K562 (cell line): Measurements from ENCODE around the gene IL12RB1. TPM values are rescaled to one million over a fixed set of nuclear protein-coding genes. Genes with fewer than 3 reads are reported as not detected.

Experiments used
- ADNP ChIP-seq: fragments of 200-800 bp; sonication (Bioruptor generic); IDR thresholded peaks from 2 replicates; pipeline ENCODE4 v1.6.1; 2016; ENCODE audit warnings: missing genetic modification characterization, missing compliant biosample characterization
- BACH1 ChIP-seq: fragments of 200-800 bp; sonication (Bioruptor generic); IDR thresholded peaks from 2 replicates; pipeline ENCODE4 v1.6.1; 2016; ENCODE audit warnings: missing genetic modification characterization, missing compliant biosample characterization
- CAMTA2 ChIP-seq: fragments of 250-450 bp; sonication (Bioruptor Pico); conservative IDR thresholded peaks from 2 replicates; pipeline ENCODE4 v1.5.1; 2022
- CBX2 ChIP-seq: fragments of 200-600 bp; sonication (generic); IDR thresholded peaks from one replicate; pipeline ENCODE4 v1.6.1; 2012; ENCODE audit warnings: mild to moderate bottlenecking, low read length, inconsistent platforms; ENCODE audit not compliant: insufficient read depth, poor library complexity, severe bottlenecking
- DEAF1 ChIP-seq: fragments of 450-650 bp; formaldehyde crosslinking; IDR thresholded peaks from 2 replicates; pipeline ENCODE4 v1.4.0; 2020; ENCODE audit warnings: mild to moderate bottlenecking, moderate library complexity
- GTF2F1 ChIP-seq: IDR thresholded peaks from 2 replicates; pipeline ENCODE4 v1.6.1; 2011; ENCODE audit warnings: low read depth, low read length, improper control_type of control experiment
- HDGF ChIP-seq: fragments of 450-650 bp; IDR thresholded peaks from 2 replicates; pipeline ENCODE4 v1.6.1; 2016
- HMG20A ChIP-seq: fragments of 450-650 bp; formaldehyde crosslinking; conservative IDR thresholded peaks from 2 replicates; pipeline ENCODE4 v1.4.0; 2020; ENCODE audit warnings: mild to moderate bottlenecking, mixed read lengths
- MTA1 ChIP-seq: fragments of 450-650 bp; IDR thresholded peaks from 2 replicates; pipeline ENCODE4 v1.6.1; 2017; ENCODE audit warnings: borderline replicate concordance
- NFYB ChIP-seq: IDR thresholded peaks from 2 replicates; pipeline ENCODE4 v1.6.1; 2011; ENCODE audit warnings: mild to moderate bottlenecking, moderate library complexity; ENCODE audit not compliant: insufficient read length; ENCODE audit errors: extremely low read depth
- NKRF ChIP-seq: fragments of 450-650 bp; IDR thresholded peaks from 2 replicates; pipeline ENCODE4 v1.6.1; 2016; ENCODE audit warnings: borderline replicate concordance
- POLR2AphosphoS5 ChIP-seq: IDR thresholded peaks from 2 replicates; pipeline ENCODE4 v1.6.1; 2011; ENCODE audit warnings: mild to moderate bottlenecking, low read depth, low read length, moderate library complexity; ENCODE audit not compliant: control insufficient read depth, insufficient read depth
- RAD51 ChIP-seq: fragments of 450-650 bp; IDR thresholded peaks from 2 replicates; pipeline ENCODE4 v1.7.1; 2016; ENCODE audit warnings: low read depth, mild to moderate bottlenecking, borderline replicate concordance
- RB1 ChIP-seq: fragments of 450-650 bp; IDR thresholded peaks from 2 replicates; pipeline ENCODE4 v1.6.1; 2017; ENCODE audit warnings: low read depth, mild to moderate bottlenecking
- SMAD3 ChIP-seq: fragments of 450-650 bp; formaldehyde crosslinking; conservative IDR thresholded peaks from 2 replicates; pipeline ENCODE4 v1.4.0; 2020; ENCODE audit warnings: mild to moderate bottlenecking
- TSC22D4 ChIP-seq: fragments of 450-650 bp; IDR thresholded peaks from 2 replicates; pipeline ENCODE4 v1.6.1; 2016; ENCODE audit warnings: missing genetic modification characterization, missing biosample characterization, control low read depth
- ZBTB7A ChIP-seq: IDR thresholded peaks from 2 replicates; pipeline ENCODE4 v1.6.1; 2011; ENCODE audit warnings: low read depth, mild to moderate bottlenecking, low read length, moderate library complexity, borderline replicate concordance; ENCODE audit not compliant: control insufficient read depth
- ZBTB9 ChIP-seq: fragments of 450-650 bp; formaldehyde crosslinking; IDR thresholded peaks from 2 replicates; pipeline ENCODE4 v1.4.0; 2020; ENCODE audit warnings: mild to moderate bottlenecking, moderate library complexity
- ZNF384 ChIP-seq: IDR thresholded peaks from 2 replicates; pipeline ENCODE4 v1.6.1; 2012; ENCODE audit warnings: low read depth, low read length, improper control_type of control experiment
- ZNF561 ChIP-seq: fragments of 450-650 bp; formaldehyde crosslinking; conservative IDR thresholded peaks from 2 replicates; pipeline ENCODE4 v1.4.0; 2020; ENCODE audit warnings: mild to moderate bottlenecking, moderate library complexity
- polyA plus RNA-seq, 8 experiments: library from polyadenylated mRNA; depleted of rRNA in 4 of 8; stranded (reverse) in 5 of 8; unstranded in 3 of 8; fragments of >200 nt; fragmentation: Nextera tagmentation in 2 of 8; fragmentation: Illumina TruSeq in 1 of 8; extraction: Ambion mirVana in 2 of 8; extraction: Trizol in 1 of 8; gene quantifications; 2 replicates each; pipeline versions ENCODE4 v1.2.1 to v1.2.3, GENCODE V29; 2011 to 2014; ENCODE audit warnings: inconsistent platforms in 1 of 8, missing spikeins in 1 of 8
- total RNA-seq, 7 experiments: library from RNA; depleted of rRNA in 6 of 7; stranded (reverse); fragments of >200 nt in 6 of 7; fragmentation: Illumina TruSeq in 2 of 7; extraction: Trizol in 2 of 7; gene quantifications; 2 replicates each; pipeline versions ENCODE4 v1.2.1 to v1.2.3, GENCODE V29; 2011 to 2021; ENCODE audit warnings: low replicate concordance in 1 of 7
- TF ChIP-seq, protein P1 (sequence below): fragments of 250-450 bp; sonication (Bioruptor Pico); IDR thresholded peaks from 2 replicates; pipeline ENCODE4 v1.5.0; 2020; ENCODE audit warnings: mild to moderate bottlenecking

The IL12RB1 gene
- total and polyA plus RNA-seq, 9 of the 15 experiments (the other 6 are each of a cell fraction or from before 2014, with no cell fraction given) = 0.04 to 0.07 (median 0.06) TPM; not detected in 5

DNA sequence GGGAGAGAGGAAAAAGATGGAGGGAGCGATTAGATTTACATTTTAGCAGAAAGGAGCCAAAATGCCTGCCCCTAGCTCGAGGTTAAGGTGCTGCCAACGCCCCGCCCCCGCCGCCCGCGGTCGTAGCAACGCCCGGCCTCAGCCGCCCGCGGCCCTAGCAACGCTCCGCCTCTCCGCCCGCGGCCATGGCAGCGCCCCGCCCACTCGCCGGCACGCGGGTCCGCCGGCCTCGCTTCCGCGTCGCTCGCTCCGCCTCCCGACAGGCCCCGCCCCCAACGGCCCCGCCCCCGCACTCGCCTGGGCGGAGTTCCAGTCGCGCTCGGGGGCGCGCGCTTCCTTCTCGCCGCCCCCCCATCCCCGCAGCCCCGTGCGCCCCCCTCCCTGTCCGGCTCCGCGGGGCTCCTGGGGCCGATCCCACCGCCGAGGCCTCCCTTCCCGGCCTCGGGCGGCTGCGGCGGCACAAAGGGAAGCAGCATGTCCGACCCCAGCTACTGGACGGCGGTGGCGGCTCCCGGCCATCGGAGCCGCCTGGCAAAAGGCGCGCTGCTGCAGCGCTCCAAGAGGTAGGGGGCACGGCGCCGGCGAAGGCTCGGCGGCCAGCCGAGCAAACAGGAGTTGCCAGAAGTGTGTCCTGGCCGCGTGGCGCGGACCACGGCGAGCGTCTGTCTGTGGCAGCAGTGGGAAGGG is 31.1 kb upstream of the IL12RB1 start (continued):
- TF ChIP-seq POLR2AphosphoS5 = no peak
- 0 out of 2 replicates have a peak, but pooled peaks have one; percentile 30 for TF ChIP-seq ZBTB9
- TF ChIP-seq NFYB = no peak
- no peak for TF ChIP-seq ZNF561 (CRISPR knock-in tag)
- TF ChIP-seq SMAD3 (CRISPR knock-in tag) = no peak
- TF ChIP-seq BACH1 (tag) = no peak
- TF ChIP-seq HMG20A (CRISPR knock-in tag) = no peak
- no peak for TF ChIP-seq MTA1
- no peak for TF ChIP-seq ADNP
- TF ChIP-seq GTF2F1 = no peak
- no peak for TF ChIP-seq DEAF1
- TF ChIP-seq RB1 = peak; percentile 43
- peak; percentile 69 for TF ChIP-seq ZBTB7A
- no peak for TF ChIP-seq HDGF
- no peak for TF ChIP-seq TSC22D4
- TF ChIP-seq NKRF = no peak
- TF ChIP-seq RAD51 = no peak
- TF ChIP-seq CBX2 = no peak
- no peak for TF ChIP-seq CAMTA2
- TF ChIP-seq ZNF384 = no peak
- TF ChIP-seq, protein P1, sequence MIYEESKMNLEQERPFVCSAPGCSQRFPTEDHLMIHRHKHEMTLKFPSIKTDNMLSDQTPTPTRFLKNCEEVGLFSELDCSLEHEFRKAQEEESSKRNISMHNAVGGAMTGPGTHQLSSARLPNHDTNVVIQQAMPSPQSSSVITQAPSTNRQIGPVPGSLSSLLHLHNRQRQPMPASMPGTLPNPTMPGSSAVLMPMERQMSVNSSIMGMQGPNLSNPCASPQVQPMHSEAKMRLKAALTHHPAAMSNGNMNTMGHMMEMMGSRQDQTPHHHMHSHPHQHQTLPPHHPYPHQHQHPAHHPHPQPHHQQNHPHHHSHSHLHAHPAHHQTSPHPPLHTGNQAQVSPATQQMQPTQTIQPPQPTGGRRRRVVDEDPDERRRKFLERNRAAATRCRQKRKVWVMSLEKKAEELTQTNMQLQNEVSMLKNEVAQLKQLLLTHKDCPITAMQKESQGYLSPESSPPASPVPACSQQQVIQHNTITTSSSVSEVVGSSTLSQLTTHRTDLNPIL (CRISPR knock-in tag) = no peak
